Breast epithelium (tissue), 3 donors: ENCODE results near the gene EFCAB8.

ENCODE experiments used
- CTCF ChIP-seq, 3 donors: fragments of 450-650 bp; IDR thresholded peaks; one replicate each; pipeline ENCODE4 v1.5.1; 2016 to 2017; ENCODE audit warnings: antibody characterized with exemption in 3 of 3, mild to moderate bottlenecking in 3 of 3, moderate library complexity in 3 of 3
- POLR2A ChIP-seq: fragments of 450-650 bp; IDR thresholded peaks from one replicate; pipeline ENCODE4 v1.6.1; 2016; ENCODE audit warnings: antibody characterized with exemption, mild to moderate bottlenecking, moderate library complexity
- POLR2AphosphoS5 ChIP-seq, 3 donors: sonication (generic); formaldehyde crosslinking; IDR thresholded peaks; one replicate each; pipeline ENCODE4 v1.6.1; 2017; ENCODE audit warnings: antibody characterized with exemption in 3 of 3

GRCh38 chr20:32967961-32968457 is 109.3 kb downstream of the EFCAB8 start:
- no peak for TF ChIP-seq CTCF (IDR thresholded peaks at IDR 0.05)
- TF ChIP-seq POLR2A = no peak
- TF ChIP-seq POLR2AphosphoS5 (IDR thresholded peaks at IDR 0.05) = no peak
